Measurements from ENCODE around the gene LRRC61. TPM values are rescaled to one million over a fixed set of nuclear protein-coding genes. Genes with fewer than 3 reads are reported as not detected.
"Not testable (repeated sequence)": the region's sequence is repeated elsewhere in the genome, so short reads cannot be mapped to it uniquely, and the experiment has no call there.

The LRRC61 gene
- polyA plus RNA-seq, 10 donors = 4.1 to 9.6 (median 6.2) TPM

- DNase-seq = not testable (repeated sequence)
These were observed 17.3 kb upstream of the LRRC61 start for GRCh38 chr7:150305903-150306284.

DNA sequence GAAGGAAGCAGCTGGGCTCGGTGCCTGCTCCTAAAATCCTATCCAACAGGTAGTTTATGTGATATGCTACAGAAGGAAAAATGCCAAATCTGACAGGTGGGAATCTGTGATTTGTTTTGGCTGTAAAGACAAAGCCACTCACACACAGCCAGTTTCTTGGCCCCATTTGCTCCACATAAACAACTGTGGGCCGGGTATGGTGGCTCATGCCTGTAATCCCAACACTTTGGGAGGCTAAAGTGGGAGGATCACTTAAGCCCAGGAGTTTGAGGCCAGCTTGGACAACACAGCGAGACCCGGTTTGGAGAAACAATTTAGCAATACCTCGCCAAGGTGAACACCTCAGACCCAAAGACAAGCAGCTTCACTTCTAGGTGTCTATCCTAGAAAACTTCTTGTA is 16.8 kb upstream of the LRRC61 start:
- DNase-seq = not testable (repeated sequence)

DNA sequence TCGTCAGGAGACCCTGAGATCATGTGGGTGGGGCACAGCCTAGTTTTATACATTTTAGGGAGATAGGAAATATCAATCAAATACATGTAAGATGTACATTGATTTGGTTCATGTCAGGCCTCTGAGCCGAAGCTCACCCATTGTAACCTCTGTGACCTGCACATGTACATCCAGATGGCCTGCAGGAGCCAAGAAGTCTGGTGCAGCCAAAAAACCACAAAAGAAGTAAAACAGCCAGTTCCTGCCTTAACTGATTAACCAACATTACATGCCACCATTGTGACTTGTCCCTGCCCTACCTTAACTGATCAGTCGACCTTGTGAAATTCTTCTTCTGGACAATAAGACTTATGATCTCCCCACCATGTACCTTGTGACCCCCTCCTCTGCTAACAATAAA is 16.0 kb upstream of the LRRC61 start:
- no peak for DNase-seq

DNA sequence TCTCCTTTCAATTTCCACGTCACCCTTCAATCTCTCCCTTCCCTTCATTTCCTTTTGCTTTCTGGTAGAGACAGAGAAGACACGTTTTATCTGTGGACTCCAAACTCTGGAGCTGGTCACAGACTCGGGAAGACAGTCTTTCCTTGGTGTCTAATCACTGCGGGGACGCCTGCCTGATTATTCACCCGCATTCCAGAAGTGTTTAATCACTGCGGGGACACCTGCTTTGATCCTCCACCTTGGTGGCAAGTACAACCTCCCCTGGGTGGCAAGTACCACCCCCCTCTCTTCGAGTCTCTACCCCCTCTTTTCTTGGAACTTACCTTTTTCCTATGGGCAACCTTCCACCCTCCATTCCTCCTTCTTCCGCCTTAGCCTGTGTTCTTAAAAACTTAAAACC is 15.3 kb upstream of the LRRC61 start:
- no peak for DNase-seq

- DNase-seq = no peak
These were observed 14.6 kb upstream of the LRRC61 start for GRCh38 chr7:150308575-150308974.

DNA sequence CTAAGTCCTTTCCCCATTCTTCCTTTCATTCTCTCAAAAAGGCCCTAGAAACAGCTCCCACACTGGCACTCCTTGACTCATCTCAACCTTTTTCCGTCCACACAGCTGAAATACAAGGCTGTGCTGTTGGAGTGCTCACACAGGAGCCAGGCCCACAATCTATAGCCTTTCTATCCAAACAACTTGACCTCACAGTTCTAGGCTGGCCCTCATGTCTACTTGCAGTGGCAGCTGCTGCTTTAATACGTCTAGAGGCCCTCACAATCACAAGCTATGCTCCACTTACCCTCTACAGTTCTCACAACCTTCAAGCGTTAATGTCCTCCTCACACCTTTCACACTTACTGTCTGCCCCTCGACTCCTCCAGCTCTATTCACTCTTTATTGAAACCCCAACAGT is 12.0 kb upstream of the LRRC61 start:
- no peak for DNase-seq

GRCh38 chr7:150311711-150312110 is 11.4 kb upstream of the LRRC61 start:
- DNase-seq = peak in 1 of 3 donors; percentile 37

DNA sequence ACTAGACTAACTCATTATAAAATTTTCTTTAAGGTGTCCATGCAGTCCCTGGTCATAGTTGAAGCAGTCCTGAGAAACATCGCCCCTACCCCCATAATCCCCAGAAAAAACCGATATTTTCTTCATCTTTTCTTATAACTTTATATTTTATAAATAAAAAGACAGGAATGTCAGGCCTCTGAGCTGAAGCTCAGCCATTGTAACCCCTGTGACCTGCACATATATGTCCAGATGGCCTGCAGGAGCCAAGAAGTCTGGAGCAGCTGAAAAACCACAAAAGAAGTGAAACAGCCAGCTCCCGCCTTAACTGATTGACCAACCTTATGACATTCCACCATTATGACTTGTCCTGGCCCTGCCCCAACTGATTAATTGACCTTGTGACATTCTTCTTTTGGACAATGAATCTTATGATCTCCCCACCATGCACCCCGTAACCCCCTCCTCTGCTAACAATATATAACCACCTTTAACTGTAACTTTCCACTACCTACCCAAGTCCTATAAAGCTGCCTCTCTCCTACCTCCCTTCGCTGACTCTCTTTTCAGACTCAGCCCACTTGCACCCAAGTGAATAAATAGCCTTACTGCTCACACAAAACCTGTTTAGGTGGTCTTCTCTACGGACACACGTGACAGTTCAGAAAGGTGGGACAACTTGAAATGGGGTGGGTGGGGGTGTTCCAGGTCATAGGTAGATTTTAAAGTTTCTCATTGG is 10.3 kb upstream of the LRRC61 start:
- not testable (repeated sequence) for DNase-seq

- no peak for DNase-seq
These were observed 9.8 kb upstream of the LRRC61 start for GRCh38 chr7:150313367-150313809.

- no peak for DNase-seq
These were observed 9.3 kb upstream of the LRRC61 start for GRCh38 chr7:150313870-150314269.

GRCh38 chr7:150314639-150315239 is 8.4 kb upstream of the LRRC61 start:
- no peak for DNase-seq

DNA sequence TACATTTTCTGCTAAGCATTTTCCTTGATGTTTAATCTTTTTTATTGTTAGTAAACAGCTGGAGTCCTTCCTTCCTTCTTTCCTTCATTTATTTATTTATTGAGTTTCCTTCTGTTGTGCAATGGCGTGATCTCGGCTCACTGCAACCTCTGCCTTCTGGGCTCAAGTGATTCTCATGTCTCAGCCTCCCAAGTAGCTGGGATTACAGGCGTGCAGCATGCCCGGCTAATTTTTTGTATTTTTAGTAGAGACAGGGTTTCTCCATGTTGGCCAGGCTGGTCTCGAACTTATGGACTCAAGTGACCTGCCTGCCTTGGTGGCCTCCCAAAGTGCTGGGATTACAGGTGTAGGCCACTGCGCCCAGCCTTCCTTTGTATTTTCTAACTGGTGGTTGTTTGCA is 6.2 kb upstream of the LRRC61 start:
- not testable (repeated sequence) for DNase-seq

GRCh38 chr7:150317748-150318444 is 5.3 kb upstream of the LRRC61 start:
- DNase-seq = no peak

DNA sequence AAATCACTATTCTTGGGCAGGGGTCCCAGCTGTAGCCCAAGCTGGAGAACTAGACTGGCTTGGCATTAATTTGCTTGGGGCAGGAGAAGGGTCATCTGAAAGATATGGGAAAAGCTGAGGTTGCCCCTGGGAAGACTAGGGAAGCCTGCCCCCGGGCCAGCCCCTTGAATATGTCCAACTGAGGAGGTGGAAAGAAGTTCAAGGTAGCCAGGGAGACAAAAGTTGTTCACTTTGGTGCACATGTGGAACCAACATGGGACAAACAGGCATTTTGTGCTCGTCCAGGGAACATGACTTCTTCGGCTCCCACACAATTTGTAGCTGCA is 1.4 kb upstream of the LRRC61 start:
- no peak for DNase-seq

DNA sequence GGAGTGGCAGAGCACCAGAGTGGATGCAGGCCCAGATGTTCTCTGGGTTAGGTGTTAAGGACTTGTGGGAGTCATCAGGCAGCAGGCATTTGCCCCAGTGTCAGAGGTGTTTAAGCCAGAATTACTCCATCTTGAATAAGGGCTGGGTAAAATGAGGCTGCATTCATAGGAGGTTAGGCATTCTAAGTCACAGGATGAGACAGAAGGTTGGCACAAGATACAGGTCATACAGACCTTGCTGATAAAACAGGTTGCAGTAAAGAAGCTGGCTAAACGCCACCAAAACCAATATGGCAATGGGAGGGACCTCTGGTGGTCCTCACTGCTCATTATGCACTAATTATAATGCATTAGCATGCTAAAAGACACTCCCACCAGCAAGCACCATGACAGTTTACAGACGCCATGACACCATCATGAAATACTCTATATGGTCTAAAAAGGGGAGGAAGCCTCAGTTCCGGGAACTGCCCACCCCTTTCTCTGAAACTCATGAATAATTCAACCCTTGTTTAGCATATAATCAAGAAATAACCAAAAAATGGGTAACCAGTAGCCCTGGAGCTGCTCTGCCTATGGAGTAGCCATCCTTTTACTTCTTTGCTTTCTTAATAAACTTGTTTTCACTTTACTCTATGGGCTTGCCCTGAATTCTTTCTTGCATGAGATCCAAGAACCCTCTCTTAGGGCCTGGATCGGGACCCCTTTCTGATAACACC is 882 bp upstream of the LRRC61 start:
- no peak for DNase-seq

- DNase-seq = peak in 1 of 3 donors; percentile 50
These were observed 672 bp downstream of the LRRC61 start for GRCh38 chr7:150323682-150324372.

DNA sequence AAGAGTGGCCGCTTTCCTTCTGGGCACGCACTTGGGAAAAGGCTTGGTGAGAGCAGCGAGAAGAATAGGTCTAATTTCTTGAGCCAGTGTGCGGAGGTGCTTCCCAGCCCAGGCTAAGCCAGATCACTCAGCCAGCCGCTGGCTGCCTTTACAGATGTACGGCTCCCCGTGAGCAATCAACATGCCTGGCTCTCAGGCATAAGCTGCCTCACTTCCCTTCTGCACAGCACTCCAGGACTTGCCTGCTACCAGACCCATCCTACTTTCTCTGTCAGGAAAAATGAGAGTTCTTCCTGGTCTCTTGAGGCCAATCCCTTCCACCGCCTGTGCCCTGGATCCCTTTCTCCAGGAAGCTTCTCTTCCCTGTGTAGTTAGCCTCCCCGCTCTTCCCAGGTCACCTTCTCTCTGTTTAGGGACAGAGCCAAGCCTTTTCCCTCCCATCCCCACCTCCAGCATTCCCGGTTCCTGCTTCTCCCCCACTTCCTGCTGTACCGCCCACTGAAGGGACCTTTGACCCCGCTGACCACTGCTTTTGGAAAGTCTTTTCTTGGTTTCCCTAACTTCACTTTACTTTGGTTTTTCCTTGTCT is 1.3 kb downstream of the LRRC61 start:
- DNase-seq = no peak

- DNase-seq = no peak
These were observed 2.0 kb downstream of the LRRC61 start for GRCh38 chr7:150325110-150325611.

GRCh38 chr7:150325901-150326300 is 2.7 kb downstream of the LRRC61 start:
- DNase-seq = no peak

GRCh38 chr7:150326657-150327268 is 3.6 kb downstream of the LRRC61 start:
- no peak for DNase-seq

- DNase-seq = no peak
These were observed 4.2 kb downstream of the LRRC61 start for GRCh38 chr7:150327308-150327707.
